Ovary (tissue), 3 donors: Measurements from ENCODE around the gene CEBPZ.

ENCODE experiments used
- POLR2A ChIP-seq: fragments of 450-650 bp; IDR thresholded peaks from one replicate; pipeline ENCODE4 v1.6.1; 2017; ENCODE audit warnings: antibody characterized with exemption, mild to moderate bottlenecking, moderate library complexity
- TF ChIP-seq, protein P1 (sequence below), 3 donors: fragments of 450-650 bp in 2 of 3; fragments of 200-600 bp in 1 of 3; IDR thresholded peaks; one replicate each; pipeline versions ENCODE4 v1.5.1 to v1.8.0; 2016 to 2022; ENCODE audit warnings: antibody characterized with exemption in 3 of 3, mild to moderate bottlenecking in 1 of 3
- donor health status: DM: no; HTN: no; CAD: no.

DNA sequence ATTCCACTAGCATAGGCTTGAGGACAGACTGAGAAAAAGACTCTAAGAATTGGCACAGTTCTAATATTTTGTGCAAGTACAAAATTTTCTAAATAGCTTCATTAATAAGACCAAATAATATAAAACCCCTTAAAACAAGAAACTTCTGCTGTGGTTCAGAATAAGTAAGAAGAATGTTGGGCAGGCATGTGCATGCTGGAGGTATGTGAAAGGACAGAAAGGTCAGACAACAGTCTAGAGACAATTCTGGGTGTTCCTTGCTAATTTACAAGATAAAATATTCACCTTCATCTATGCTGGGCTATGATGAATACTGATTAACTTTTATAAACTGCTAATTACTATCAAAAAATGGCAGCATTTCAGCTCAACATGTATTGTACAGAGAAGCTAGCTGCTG, 20.2 kb downstream of the CEBPZ start:
- TF ChIP-seq, protein P1, sequence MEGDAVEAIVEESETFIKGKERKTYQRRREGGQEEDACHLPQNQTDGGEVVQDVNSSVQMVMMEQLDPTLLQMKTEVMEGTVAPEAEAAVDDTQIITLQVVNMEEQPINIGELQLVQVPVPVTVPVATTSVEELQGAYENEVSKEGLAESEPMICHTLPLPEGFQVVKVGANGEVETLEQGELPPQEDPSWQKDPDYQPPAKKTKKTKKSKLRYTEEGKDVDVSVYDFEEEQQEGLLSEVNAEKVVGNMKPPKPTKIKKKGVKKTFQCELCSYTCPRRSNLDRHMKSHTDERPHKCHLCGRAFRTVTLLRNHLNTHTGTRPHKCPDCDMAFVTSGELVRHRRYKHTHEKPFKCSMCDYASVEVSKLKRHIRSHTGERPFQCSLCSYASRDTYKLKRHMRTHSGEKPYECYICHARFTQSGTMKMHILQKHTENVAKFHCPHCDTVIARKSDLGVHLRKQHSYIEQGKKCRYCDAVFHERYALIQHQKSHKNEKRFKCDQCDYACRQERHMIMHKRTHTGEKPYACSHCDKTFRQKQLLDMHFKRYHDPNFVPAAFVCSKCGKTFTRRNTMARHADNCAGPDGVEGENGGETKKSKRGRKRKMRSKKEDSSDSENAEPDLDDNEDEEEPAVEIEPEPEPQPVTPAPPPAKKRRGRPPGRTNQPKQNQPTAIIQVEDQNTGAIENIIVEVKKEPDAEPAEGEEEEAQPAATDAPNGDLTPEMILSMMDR (IDR thresholded peaks at IDR 0.05) = no peak
- TF ChIP-seq POLR2A = no peak
